Measurements from ENCODE around the gene ALG12. TPM values are rescaled to one million over a fixed set of nuclear protein-coding genes. Genes with fewer than 3 reads are reported as not detected.

ALG12 gene
- total RNA-seq, 1 donor from 2014 or later, result 14.7 TPM

- peaks cover 3% of the 10 kb centered on the region for H3K4me1 Mint-ChIP-seq (ENCODE audit: low read depth, unreplicated experiment)
- DNase-seq, result no peak
- H3K4me3 Mint-ChIP-seq (ENCODE audit: unreplicated experiment), result no peak overlapping the region
- no peaks in the 10 kb centered on the region for H3K36me3 Mint-ChIP-seq (ENCODE audit: unreplicated experiment)
- no peak overlapping the region for H3K27ac Mint-ChIP-seq (ENCODE audit: unreplicated experiment)
- TF ChIP-seq, protein P1, sequence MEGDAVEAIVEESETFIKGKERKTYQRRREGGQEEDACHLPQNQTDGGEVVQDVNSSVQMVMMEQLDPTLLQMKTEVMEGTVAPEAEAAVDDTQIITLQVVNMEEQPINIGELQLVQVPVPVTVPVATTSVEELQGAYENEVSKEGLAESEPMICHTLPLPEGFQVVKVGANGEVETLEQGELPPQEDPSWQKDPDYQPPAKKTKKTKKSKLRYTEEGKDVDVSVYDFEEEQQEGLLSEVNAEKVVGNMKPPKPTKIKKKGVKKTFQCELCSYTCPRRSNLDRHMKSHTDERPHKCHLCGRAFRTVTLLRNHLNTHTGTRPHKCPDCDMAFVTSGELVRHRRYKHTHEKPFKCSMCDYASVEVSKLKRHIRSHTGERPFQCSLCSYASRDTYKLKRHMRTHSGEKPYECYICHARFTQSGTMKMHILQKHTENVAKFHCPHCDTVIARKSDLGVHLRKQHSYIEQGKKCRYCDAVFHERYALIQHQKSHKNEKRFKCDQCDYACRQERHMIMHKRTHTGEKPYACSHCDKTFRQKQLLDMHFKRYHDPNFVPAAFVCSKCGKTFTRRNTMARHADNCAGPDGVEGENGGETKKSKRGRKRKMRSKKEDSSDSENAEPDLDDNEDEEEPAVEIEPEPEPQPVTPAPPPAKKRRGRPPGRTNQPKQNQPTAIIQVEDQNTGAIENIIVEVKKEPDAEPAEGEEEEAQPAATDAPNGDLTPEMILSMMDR (IDR thresholded peaks at IDR 0.05; ENCODE audit: partially characterized antibody, unreplicated experiment), result no peak
- peaks cover 4% of the 10 kb centered on the region for H3K27me3 Mint-ChIP-seq (ENCODE audit: unreplicated experiment)
- H3K9me3 Mint-ChIP-seq (ENCODE audit: unreplicated experiment), result peaks cover 5% of the 10 kb centered on the region
Observed at GRCh38 chr22:49913446-49913845, 4.8 kb downstream of the ALG12 start.

DNA sequence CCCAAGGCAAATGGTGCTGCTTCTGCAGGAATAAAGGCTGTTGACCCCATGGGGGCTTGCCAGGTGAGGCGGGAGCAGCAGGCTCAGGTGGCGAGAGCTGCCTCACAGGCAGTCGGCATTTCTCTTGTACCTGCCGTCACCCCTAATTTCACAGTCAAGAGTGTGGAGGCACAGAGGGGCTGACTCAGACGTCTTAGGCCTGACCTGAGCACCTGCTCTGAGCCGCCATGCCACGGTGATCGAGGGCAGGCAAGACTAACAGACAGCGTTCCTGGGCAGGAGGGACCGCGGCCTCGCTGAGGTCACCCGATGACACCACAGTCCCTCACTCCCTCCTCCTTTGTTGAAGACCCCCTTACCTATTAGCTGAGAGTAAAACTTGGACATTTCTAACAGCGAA is 5.2 kb downstream of the ALG12 start:
- Mint-ChIP-seq H3K27me3 (ENCODE audit: unreplicated experiment) (peaks cover 4% of the 10 kb centered on the region), H3K9me3 (ENCODE audit: unreplicated experiment) (peaks cover 5% of the 10 kb centered on the region), H3K36me3 (ENCODE audit: unreplicated experiment) (no peaks in the 10 kb centered on the region), H3K4me3 (ENCODE audit: unreplicated experiment) (no peak overlapping the region), H3K27ac (ENCODE audit: unreplicated experiment) (no peak overlapping the region), H3K4me1 (ENCODE audit: low read depth, unreplicated experiment) (peaks cover 3% of the 10 kb centered on the region)
- TF ChIP-seq, protein P1 (IDR thresholded peaks at IDR 0.05; ENCODE audit: partially characterized antibody, unreplicated experiment), result no peak
- no peak for DNase-seq

GRCh38 chr22:49911881-49912625 is 6.2 kb downstream of the ALG12 start:
- Mint-ChIP-seq H3K4me3 (ENCODE audit: unreplicated experiment) (no peak overlapping the region), H3K36me3 (ENCODE audit: unreplicated experiment) (no peaks in the 10 kb centered on the region), H3K4me1 (ENCODE audit: low read depth, unreplicated experiment) (peaks cover 3% of the 10 kb centered on the region), H3K27ac (ENCODE audit: unreplicated experiment) (no peak overlapping the region), H3K9me3 (ENCODE audit: unreplicated experiment) (peaks cover 2% of the 10 kb centered on the region), H3K27me3 (ENCODE audit: unreplicated experiment) (peaks cover 4% of the 10 kb centered on the region)
- no peak for DNase-seq
- TF ChIP-seq, protein P1 (IDR thresholded peaks at IDR 0.05; ENCODE audit: partially characterized antibody, unreplicated experiment), result no peak

- Mint-ChIP-seq H3K4me1 (ENCODE audit: low read depth, unreplicated experiment) (peaks cover 3% of the 10 kb centered on the region), H3K27me3 (ENCODE audit: unreplicated experiment) (peaks cover 6% of the 10 kb centered on the region), H3K27ac (ENCODE audit: unreplicated experiment) (no peak overlapping the region), H3K36me3 (ENCODE audit: unreplicated experiment) (no peaks in the 10 kb centered on the region), H3K9me3 (ENCODE audit: unreplicated experiment) (peaks cover 2% of the 10 kb centered on the region), H3K4me3 (ENCODE audit: unreplicated experiment) (no peak overlapping the region)
- DNase-seq, result no peak
- TF ChIP-seq, protein P1 (IDR thresholded peaks at IDR 0.05; ENCODE audit: partially characterized antibody, unreplicated experiment), result no peak
Observed at GRCh38 chr22:49910229-49911155, 7.7 kb downstream of the ALG12 start.
